Progenitor cell of endocrine pancreas (in vitro differentiated cells): ENCODE results near the gene ENO3. TPM values are rescaled to one million over a fixed set of nuclear protein-coding genes. Genes with fewer than 3 reads are reported as not detected.

Source experiments
- DNase-seq: peaks from one replicate; pipeline ENCODE4 v3.0.0; 2021; ENCODE audit warnings: low spot score; ENCODE audit not compliant: unreplicated experiment
- H3K27ac Mint-ChIP-seq: 2 replicates; pipeline ENCODE4 v1.8.0; 2021; ENCODE audit warnings: mild to moderate bottlenecking, moderate library complexity, mixed read lengths
- H3K27me3 Mint-ChIP-seq: 2 replicates; pipeline ENCODE4 v1.8.0; 2021; ENCODE audit warnings: mixed read lengths
- H3K36me3 Mint-ChIP-seq: 2 replicates; pipeline ENCODE4 v1.8.0; 2022; ENCODE audit warnings: mixed read lengths; ENCODE audit not compliant: insufficient read depth
- H3K4me1 Mint-ChIP-seq: 2 replicates; pipeline ENCODE4 v1.8.0; 2021; ENCODE audit warnings: low read depth, mixed read lengths
- H3K4me3 Mint-ChIP-seq: 2 replicates; pipeline ENCODE4 v1.8.0; 2021; ENCODE audit warnings: low read depth, mild to moderate bottlenecking, moderate library complexity, mixed read lengths
- H3K9me3 Mint-ChIP-seq: 2 replicates; pipeline ENCODE4 v1.8.0; 2021; ENCODE audit warnings: low read depth, mixed read lengths
- total RNA-seq: library from RNA; stranded (reverse); gene quantifications from 2 replicates; pipeline ENCODE4 v1.2.1, GENCODE V29; 2021
- TF ChIP-seq, protein P1 (sequence below): fragments of 200-600 bp; sonication (generic); IDR thresholded peaks from one replicate; pipeline ENCODE4 v1.5.0; 2021; ENCODE audit warnings: antibody characterized with exemption, mild to moderate bottlenecking; ENCODE audit not compliant: unreplicated experiment

Gene ENO3
- total RNA-seq, 1 donor from 2014 or later = 25.8 TPM

DNA sequence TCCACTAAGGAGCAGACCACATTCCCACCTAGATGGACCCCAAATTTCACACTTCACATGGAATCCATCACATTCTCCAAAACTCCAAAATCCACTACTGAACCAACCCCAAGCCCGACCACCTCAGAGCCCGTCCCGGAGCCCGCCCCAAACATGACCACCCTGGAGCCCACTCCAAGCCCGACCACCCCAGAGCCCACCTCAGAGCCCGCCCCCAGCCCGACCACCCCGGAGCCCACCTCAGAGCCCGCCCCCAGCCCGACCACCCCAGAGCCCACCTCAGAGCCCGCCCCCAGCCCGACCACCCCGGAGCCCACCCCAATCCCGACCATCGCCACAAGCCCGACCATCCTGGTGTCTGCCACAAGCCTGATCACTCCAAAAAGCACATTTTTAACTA lies 17.3 kb upstream of the ENO3 start:
- no peak for DNase-seq
- no peak overlapping the region for H3K4me3 Mint-ChIP-seq
- peaks cover 4% of the 10 kb centered on the region for H3K36me3 Mint-ChIP-seq
- TF ChIP-seq, protein P1, sequence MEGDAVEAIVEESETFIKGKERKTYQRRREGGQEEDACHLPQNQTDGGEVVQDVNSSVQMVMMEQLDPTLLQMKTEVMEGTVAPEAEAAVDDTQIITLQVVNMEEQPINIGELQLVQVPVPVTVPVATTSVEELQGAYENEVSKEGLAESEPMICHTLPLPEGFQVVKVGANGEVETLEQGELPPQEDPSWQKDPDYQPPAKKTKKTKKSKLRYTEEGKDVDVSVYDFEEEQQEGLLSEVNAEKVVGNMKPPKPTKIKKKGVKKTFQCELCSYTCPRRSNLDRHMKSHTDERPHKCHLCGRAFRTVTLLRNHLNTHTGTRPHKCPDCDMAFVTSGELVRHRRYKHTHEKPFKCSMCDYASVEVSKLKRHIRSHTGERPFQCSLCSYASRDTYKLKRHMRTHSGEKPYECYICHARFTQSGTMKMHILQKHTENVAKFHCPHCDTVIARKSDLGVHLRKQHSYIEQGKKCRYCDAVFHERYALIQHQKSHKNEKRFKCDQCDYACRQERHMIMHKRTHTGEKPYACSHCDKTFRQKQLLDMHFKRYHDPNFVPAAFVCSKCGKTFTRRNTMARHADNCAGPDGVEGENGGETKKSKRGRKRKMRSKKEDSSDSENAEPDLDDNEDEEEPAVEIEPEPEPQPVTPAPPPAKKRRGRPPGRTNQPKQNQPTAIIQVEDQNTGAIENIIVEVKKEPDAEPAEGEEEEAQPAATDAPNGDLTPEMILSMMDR = no peak
- no peaks in the 10 kb centered on the region for H3K9me3 Mint-ChIP-seq
- H3K27me3 Mint-ChIP-seq = no peaks in the 10 kb centered on the region
- no peak overlapping the region for H3K27ac Mint-ChIP-seq
- H3K4me1 Mint-ChIP-seq = peaks cover 4% of the 10 kb centered on the region

DNA sequence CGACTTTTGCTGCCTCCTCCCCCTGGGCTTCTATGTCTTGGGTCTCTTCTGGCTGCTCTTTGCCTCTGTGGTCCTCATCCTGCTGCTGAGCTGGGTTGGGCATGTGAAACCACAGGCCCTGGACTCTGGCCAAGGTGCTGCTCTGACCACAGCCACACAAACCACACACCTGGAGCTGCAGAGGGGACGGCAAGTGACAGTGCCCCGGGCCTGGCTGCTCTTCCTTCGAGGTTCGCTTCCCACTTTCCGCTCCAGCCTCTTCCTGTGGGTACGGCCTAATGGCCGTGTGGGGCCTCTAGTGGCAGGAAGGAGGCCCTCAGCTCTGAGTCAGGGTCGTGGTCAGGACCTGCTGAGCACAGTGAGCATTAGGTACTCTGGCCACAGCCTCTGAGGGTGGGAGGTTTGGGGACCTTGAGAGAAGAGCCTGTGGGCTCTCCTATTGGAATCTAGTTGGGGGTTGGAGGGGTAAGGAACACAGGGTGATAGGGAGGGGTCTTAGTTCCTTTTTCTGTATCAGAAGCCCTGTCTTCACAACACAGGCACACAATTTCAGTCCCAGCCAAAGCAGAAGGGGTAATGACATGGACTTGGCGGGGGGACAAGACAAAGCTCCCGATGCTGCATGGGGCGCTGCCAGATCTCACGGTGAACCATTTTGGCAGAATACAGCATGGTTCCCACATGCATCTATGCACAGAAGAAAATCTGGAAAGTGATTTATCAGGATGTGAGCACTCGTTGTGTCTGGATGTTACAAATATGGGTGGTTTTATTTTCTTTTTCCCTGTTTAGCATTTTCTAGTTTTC lies 16.5 kb upstream of the ENO3 start:
- Mint-ChIP-seq H3K27me3 (no peaks in the 10 kb centered on the region), H3K36me3 (peaks cover 4% of the 10 kb centered on the region), H3K9me3 (no peaks in the 10 kb centered on the region), H3K4me1 (peaks cover 9% of the 10 kb centered on the region), H3K4me3 (no peak overlapping the region), H3K27ac (peak overlapping the region; percentile 81)
- TF ChIP-seq, protein P1 = peak; percentile 38
- no peak for DNase-seq

DNA sequence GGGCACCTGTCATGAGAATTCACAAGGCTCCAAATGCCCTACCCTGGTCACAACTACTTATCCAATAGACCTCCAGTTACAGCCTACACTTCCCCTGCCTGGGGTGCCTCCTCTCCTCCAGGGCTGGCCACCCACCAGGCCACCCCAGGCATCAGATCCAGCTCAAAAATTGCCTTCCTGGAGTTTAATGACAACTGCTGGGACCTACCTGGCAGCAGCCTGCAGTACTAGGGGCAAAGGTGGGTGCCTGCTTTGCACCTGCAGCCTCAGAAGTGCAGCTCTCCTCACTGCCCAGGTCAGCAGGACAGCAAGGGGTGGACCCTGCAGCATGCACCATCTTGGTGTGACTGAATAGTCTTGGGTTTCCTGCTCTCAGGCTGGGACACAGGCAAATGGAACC lies 15.3 kb upstream of the ENO3 start:
- no peak for DNase-seq
- no peaks in the 10 kb centered on the region for H3K9me3 Mint-ChIP-seq
- no peak overlapping the region for H3K4me3 Mint-ChIP-seq
- H3K27ac Mint-ChIP-seq = no peak overlapping the region
- peaks cover 4% of the 10 kb centered on the region for H3K36me3 Mint-ChIP-seq
- TF ChIP-seq, protein P1 = no peak
- no peaks in the 10 kb centered on the region for H3K27me3 Mint-ChIP-seq
- H3K4me1 Mint-ChIP-seq = peaks cover 9% of the 10 kb centered on the region

DNA sequence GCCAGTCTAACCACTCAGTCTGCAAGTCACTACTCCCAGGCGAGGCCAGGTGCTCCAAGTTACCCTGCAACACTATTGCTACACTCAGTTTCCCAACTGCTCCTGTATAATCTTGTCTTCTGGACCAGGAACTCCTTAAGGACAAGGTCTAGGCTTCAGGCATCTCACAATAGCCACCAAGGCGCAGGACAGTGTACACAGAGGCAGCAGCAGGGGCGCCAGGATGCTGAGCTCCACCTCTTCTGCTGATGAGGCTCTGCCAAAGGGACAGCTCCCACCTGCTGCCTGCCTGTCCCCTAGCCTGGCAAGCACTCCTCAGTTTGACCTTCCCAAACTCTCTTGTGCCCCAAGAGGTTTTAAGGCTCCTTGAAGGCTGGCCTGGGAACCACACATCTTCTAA lies 14.5 kb upstream of the ENO3 start:
- DNase-seq = no peak
- TF ChIP-seq, protein P1 = no peak
- no peaks in the 10 kb centered on the region for H3K27me3 Mint-ChIP-seq
- peaks cover 5% of the 10 kb centered on the region for H3K36me3 Mint-ChIP-seq
- no peak overlapping the region for H3K27ac Mint-ChIP-seq
- no peak overlapping the region for H3K4me3 Mint-ChIP-seq
- no peaks in the 10 kb centered on the region for H3K9me3 Mint-ChIP-seq
- peaks cover 16% of the 10 kb centered on the region for H3K4me1 Mint-ChIP-seq

DNA sequence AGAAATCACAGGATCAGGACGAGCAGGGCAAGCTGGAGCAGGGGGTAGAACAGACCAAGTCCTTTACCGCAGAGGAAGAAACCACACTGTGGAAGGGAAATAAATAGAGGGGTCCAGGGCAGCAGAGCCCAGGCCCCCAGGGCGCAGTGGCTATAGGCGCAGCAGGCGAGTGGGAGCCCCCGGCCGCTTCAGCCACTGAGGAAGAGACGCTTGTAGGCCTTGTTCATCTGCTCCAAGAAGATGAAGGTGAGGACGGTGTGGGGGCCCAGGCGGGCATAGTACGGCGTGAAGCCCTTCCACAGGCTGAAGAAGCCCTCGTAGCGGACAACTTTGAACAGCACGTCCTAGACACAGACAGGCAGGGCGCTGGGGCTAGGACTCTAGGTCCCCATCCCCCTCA lies 13.4 kb upstream of the ENO3 start:
- peaks cover 5% of the 10 kb centered on the region for H3K36me3 Mint-ChIP-seq
- H3K4me3 Mint-ChIP-seq = no peak overlapping the region
- DNase-seq = no peak
- H3K9me3 Mint-ChIP-seq = no peaks in the 10 kb centered on the region
- H3K4me1 Mint-ChIP-seq = peaks cover 21% of the 10 kb centered on the region
- TF ChIP-seq, protein P1 = no peak
- no peak overlapping the region for H3K27ac Mint-ChIP-seq
- no peaks in the 10 kb centered on the region for H3K27me3 Mint-ChIP-seq
